Mesodermal cell (in vitro differentiated cells): Measurements from ENCODE around the gene SLC39A10.
"Not testable (repeated sequence)": the region's sequence is repeated elsewhere in the genome, so short reads cannot be mapped to it uniquely, and the experiment has no call there.

Experiments used
- H3K27ac ChIP-seq: 2 replicates; pipeline ENCODE4 v1.7.0; 2013; ENCODE audit warnings: mild to moderate bottlenecking, low read depth, low read length, moderate library complexity; ENCODE audit not compliant: severe bottlenecking
- H3K36me3 ChIP-seq: 2 replicates; pipeline ENCODE4 v1.7.1; 2013; ENCODE audit warnings: mild to moderate bottlenecking, low read length, moderate library complexity; ENCODE audit not compliant: control insufficient read depth, insufficient read depth
- H3K4me1 ChIP-seq: one replicate; pipeline ENCODE4 v1.7.1; 2013; ENCODE audit warnings: mild to moderate bottlenecking, low read length; ENCODE audit not compliant: insufficient read depth, control insufficient read depth, poor library complexity, severe bottlenecking
- H3K4me3 ChIP-seq: 2 replicates; pipeline ENCODE4 v1.7.0; 2013; ENCODE audit warnings: low read length, control low read depth, mild to moderate bottlenecking; ENCODE audit not compliant: insufficient read depth, poor library complexity, severe bottlenecking; ENCODE audit errors: extremely low read depth
- H3K9me3 ChIP-seq: 2 replicates; pipeline ENCODE4 v1.7.1; 2013; ENCODE audit warnings: mild to moderate bottlenecking, low read length, moderate library complexity; ENCODE audit not compliant: control insufficient read depth
- WGBS, 2 experiments: methylation state at CpG; one replicate each; pipeline ENCODE4 v1.1.5; 2013; ENCODE audit warnings: missing lambda C conversion rate in 2 of 2; ENCODE audit not compliant: insufficient coverage in 2 of 2; 5-methylcytosine and 5-hydroxymethylcytosine counted together

Gene SLC39A10

GRCh38 chr2:195632856-195633572 is 24.0 kb upstream of the SLC39A10 start:
- no peak overlapping the region for H3K4me3 ChIP-seq
- no peaks in the 10 kb centered on the region for H3K36me3 ChIP-seq
- H3K4me1 ChIP-seq: no peaks in the 10 kb centered on the region
- WGBS, 2 experiments: 93 to 97% methylated on average over 9 of the region's 10 CpGs
- no peaks in the 10 kb centered on the region for H3K9me3 ChIP-seq
- H3K27ac ChIP-seq: no peak overlapping the region

DNA sequence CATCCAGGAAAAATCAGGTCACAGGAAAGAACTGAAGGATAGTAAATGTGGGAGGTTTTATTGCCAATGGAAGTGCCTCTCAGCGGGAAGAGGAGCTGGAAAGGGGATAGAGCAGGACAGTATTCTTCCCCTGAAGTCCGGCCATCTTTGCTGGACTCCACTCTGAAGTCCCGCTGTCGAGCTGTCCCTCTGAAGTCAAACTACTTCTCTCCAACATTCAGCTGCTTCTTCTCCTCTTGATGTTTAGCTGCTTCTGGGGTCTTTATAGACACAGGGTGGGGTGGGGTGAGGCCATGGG is 23.5 kb upstream of the SLC39A10 start:
- 90 to 100% methylated on average over 1 to 2 of the region's 4 CpGs for WGBS, 2 experiments
- H3K4me3 ChIP-seq: no peak overlapping the region
- no peaks in the 10 kb centered on the region for H3K36me3 ChIP-seq
- H3K9me3 ChIP-seq: no peaks in the 10 kb centered on the region
- H3K4me1 ChIP-seq: no peaks in the 10 kb centered on the region
- no peak overlapping the region for H3K27ac ChIP-seq

DNA sequence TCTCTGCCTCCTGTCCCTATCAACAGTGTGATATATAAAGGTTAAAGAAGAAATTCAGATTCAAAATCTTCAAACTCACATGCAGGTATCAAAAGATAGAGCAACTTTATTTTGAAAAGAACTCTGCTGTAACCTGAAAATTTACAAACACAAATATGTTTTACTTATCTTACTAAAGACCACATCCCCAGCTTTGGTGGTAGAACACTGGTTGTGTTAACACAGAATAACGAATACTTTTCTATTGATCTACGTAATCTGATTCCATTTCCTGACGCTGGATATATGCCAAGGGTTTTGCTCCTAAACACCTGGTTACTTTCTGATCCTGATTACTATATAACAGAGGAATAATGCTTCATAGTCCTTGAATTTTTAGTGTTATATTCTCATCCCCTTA is 23.1 kb upstream of the SLC39A10 start:
- Histone ChIP-seq H3K27ac (no peak overlapping the region), H3K4me1 (no peaks in the 10 kb centered on the region), H3K36me3 (no peaks in the 10 kb centered on the region), H3K9me3 (no peaks in the 10 kb centered on the region), H3K4me3 (no peak overlapping the region)
- WGBS, 2 experiments: 93 to 100% methylated on average over 3 of the region's 3 CpGs

DNA sequence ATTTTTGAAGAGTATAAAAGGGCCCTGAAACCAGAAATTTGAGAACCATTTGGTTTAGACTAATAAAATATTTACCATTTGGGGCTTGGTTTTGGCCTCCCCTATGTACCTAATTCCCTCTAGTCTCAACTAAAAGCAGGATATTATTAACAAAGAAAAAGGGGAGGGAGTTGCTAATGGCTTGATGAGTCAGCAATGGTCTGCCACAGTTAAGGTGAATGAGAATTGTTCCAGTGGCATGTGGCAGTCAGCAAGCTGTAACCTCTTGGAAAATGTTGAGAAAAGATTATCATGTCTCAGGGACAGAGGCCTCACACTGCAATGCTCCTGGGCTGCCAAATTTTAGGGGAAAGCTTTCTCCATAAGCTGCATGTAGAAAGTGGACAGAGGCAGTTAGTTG is 20.1 kb upstream of the SLC39A10 start:
- Histone ChIP-seq H3K4me1 (no peaks in the 10 kb centered on the region), H3K36me3 (no peaks in the 10 kb centered on the region), H3K4me3 (no peak overlapping the region), H3K9me3 (no peaks in the 10 kb centered on the region), H3K27ac (no peak overlapping the region)

DNA sequence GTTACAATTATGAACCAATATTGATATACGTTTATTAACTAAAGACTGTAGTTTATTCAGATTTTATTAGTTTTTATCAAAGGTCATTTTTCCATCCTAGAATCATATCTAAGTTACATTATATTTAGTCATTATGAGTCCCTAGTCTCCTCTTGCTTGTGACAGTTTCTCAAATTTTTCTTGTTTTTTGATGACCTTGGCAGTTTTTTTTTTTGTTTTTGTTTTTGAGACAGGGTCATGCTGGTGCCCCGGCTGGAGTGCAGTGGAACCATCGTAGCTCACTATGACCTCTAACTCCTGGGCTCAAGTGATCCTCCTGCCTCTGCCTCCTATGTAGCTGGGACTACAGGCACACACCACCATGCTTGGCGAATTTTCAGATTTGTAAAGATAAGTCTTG is 18.3 kb upstream of the SLC39A10 start:
- Histone ChIP-seq H3K27ac (no peak overlapping the region), H3K9me3 (no peaks in the 10 kb centered on the region), H3K4me3 (no peak overlapping the region), H3K4me1 (no peaks in the 10 kb centered on the region), H3K36me3 (no peaks in the 10 kb centered on the region)
- WGBS, 2 experiments: 80 to 89% methylated on average over 1 to 3 of the region's 4 CpGs

GRCh38 chr2:195639238-195639858 is 17.7 kb upstream of the SLC39A10 start:
- WGBS, 2 experiments: 93 to 96% methylated on average over 6 to 7 of the region's 7 CpGs
- H3K27ac ChIP-seq: no peak overlapping the region

DNA sequence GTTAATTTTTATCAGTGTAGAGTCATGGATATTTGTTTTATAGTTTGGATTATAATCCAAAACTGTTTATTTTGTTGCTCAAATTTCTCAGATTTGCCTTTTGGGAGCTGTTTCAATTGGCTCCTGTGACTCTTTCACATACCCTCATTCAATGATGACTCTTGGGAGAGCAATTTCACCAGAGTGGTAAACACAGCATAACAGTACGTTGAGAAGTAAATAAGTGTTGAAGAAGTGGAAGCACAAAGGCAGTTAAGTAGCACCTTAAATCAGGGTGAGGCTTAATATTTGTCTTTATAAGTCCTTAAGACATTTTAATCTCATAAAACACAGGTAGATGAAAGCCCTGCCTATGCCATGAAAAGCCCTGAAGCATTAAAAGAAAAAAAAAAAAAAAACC is 17.1 kb upstream of the SLC39A10 start:
- Histone ChIP-seq H3K4me1 (no peaks in the 10 kb centered on the region), H3K27ac (no peak overlapping the region), H3K9me3 (no peaks in the 10 kb centered on the region), H3K4me3 (no peak overlapping the region), H3K36me3 (no peaks in the 10 kb centered on the region)
- no CpG with 5 or more reads among the region's 1 CpG for WGBS, 2 experiments

More at GRCh38 chr2:195639238-195639858, 17.7 kb upstream of the SLC39A10 start:
- Histone ChIP-seq H3K4me1 (no peaks in the 10 kb centered on the region), H3K9me3 (no peaks in the 10 kb centered on the region), H3K36me3 (no peaks in the 10 kb centered on the region), H3K4me3 (no peak overlapping the region)

DNA sequence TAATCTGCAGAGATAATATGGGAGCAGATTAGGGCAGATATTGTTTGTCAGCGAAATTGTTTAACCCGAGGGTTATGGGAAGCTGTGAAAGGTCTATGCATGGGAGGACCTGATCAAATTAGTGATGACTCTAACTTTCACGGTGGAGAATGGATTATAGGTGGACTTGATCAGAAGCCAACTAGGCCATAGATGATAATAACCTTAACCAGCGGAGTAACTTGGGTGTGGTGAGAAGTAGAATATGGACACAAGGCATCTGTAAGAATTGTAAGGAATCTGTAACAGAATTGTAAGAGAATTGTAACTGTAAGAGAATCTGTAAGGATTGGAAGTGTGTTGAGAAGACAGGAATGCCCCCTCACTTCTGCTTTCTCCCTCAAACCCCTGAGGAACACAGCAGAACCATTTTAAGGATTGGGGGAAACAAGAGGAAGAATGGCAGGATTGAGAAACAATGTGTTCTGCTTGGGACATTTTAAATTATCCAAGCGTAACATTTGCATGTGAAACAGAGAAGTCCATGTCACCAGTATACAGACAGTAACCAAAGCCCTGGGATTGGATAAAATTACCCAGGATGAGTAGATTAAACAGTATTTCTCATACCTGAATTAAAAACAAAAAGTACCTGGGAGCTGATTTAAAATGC is 14.9 kb upstream of the SLC39A10 start:
- H3K4me1 ChIP-seq: no peaks in the 10 kb centered on the region
- no peak overlapping the region for H3K27ac ChIP-seq
- 88 to 94% methylated on average over 4 to 5 of the region's 5 CpGs for whole genome bisulfite sequencing, 2 experiments
- no peaks in the 10 kb centered on the region for H3K9me3 ChIP-seq
- no peak overlapping the region for H3K4me3 ChIP-seq
- no peaks in the 10 kb centered on the region for H3K36me3 ChIP-seq

- WGBS, 2 experiments: no CpG with 5 or more reads among the region's 1 CpG
- no peaks in the 10 kb centered on the region for H3K36me3 ChIP-seq
- no peaks in the 10 kb centered on the region for H3K4me1 ChIP-seq
- H3K9me3 ChIP-seq: no peaks in the 10 kb centered on the region
- no peak overlapping the region for H3K27ac ChIP-seq
- no peak overlapping the region for H3K4me3 ChIP-seq
Observed at GRCh38 chr2:195642679-195643068, 14.4 kb upstream of the SLC39A10 start.

DNA sequence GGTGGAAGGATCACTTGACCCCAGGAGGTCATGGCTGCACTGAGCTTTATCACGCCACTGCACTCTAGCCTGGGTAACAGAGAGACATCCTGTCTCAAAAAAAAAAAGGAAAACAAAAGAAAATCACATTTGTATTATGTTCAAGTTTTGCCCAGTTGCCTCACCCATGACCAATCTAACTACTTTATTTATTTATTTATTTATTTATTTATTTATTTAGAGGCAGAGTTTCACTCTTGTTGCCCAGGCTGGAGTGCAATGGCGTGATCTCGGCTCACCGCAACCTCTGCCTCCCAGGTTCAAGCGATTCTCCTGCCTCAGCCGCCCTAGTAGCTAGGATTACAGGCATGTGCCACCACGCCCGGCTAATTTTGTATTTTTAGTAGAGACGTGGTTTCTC is 12.3 kb upstream of the SLC39A10 start:
- not testable (repeated sequence) for H3K4me1 ChIP-seq, H3K27ac ChIP-seq, H3K9me3 ChIP-seq, H3K4me3 ChIP-seq, H3K36me3 ChIP-seq
- 97 to 100% methylated on average over 3 to 8 of the region's 9 CpGs for WGBS, 2 experiments

DNA sequence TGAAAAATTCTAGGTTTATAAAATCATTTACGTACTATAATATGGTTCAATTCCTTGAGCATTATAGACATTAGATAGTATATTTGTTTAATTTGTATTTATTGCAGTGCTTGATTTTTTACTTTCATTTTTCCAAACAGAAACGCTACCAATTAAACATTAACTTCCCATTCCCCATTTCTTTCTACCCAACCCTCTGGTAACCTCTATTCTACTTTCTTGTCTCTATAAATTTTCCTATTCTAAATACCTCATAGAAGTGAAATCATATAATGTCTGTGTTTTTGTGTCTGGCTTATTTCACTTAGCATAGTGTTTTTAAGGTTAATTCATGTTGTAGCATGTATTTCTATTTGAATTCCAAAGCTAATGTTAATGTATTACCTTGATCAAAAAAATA is 11.6 kb upstream of the SLC39A10 start:
- H3K4me1 ChIP-seq: no peaks in the 10 kb centered on the region
- no peak overlapping the region for H3K4me3 ChIP-seq
- no CpG with 5 or more reads among the region's 2 CpGs for WGBS, 2 experiments
- no peak overlapping the region for H3K27ac ChIP-seq
- H3K36me3 ChIP-seq: no peaks in the 10 kb centered on the region
- H3K9me3 ChIP-seq: no peaks in the 10 kb centered on the region
